Measurements from ENCODE around the gene QPRT.

DNA sequence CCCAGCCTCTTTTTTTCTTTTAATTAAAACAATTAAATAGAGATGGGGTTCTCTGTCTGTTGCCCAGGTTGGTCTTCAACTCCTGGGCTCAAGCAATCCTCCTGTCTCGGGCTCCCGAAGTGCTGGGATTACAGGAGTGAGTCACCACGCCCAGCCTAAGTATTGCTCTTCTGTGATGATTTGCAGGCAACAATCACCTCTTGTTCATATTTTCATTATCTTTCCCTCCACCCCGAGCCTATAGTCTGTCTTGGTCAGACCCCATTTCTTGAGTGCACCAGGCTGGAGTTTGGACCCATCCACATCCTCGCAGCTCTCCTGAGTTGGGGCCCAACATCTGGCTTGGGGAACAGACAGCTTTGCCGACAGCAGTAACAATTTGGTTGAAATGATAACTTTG, 20.3 kb upstream of the QPRT start:
- TF ChIP-seq, protein P1, sequence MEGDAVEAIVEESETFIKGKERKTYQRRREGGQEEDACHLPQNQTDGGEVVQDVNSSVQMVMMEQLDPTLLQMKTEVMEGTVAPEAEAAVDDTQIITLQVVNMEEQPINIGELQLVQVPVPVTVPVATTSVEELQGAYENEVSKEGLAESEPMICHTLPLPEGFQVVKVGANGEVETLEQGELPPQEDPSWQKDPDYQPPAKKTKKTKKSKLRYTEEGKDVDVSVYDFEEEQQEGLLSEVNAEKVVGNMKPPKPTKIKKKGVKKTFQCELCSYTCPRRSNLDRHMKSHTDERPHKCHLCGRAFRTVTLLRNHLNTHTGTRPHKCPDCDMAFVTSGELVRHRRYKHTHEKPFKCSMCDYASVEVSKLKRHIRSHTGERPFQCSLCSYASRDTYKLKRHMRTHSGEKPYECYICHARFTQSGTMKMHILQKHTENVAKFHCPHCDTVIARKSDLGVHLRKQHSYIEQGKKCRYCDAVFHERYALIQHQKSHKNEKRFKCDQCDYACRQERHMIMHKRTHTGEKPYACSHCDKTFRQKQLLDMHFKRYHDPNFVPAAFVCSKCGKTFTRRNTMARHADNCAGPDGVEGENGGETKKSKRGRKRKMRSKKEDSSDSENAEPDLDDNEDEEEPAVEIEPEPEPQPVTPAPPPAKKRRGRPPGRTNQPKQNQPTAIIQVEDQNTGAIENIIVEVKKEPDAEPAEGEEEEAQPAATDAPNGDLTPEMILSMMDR (IDR thresholded peaks at IDR 0.05; ENCODE audit: extremely low read depth in 1 of 2, insufficient read depth in 1 of 2, low read depth in 1 of 2, low read length in 2 of 2) = no peak
- TF ChIP-seq EZH2 (IDR thresholded peaks at IDR 0.05; ENCODE audit: borderline replicate concordance, low read depth, low read length, severe bottlenecking) = no peak
- TF ChIP-seq POLR2AphosphoS5 (IDR thresholded peaks at IDR 0.05; ENCODE audit: insufficient read depth, low read depth, low read length) = no peak
- no peak for TF ChIP-seq POLR2A (IDR thresholded peaks at IDR 0.05; ENCODE audit: low read depth, low read length)
- TF ChIP-seq JUN (IDR thresholded peaks at IDR 0.05; ENCODE audit: borderline replicate concordance, insufficient read depth, insufficient read length, low read depth) = no peak
- TF ChIP-seq GATA2 (IDR thresholded peaks at IDR 0.05; ENCODE audit: insufficient read depth, insufficient read length, low read depth, low read length) = no peak

Data from endothelial cell of umbilical vein (primary cell).